Bronchial smooth muscle cell (primary cell): ENCODE data around the gene HPX. TPM values are rescaled to one million over a fixed set of nuclear protein-coding genes. Genes with fewer than 3 reads are reported as not detected.

ENCODE experiments used
- total RNA-seq: library from RNA; depleted of rRNA; stranded (reverse); fragments of >200 nt; gene quantifications from 2 replicates; pipeline ENCODE4 v1.2.1, GENCODE V29; 2014

HPX gene, protein sequence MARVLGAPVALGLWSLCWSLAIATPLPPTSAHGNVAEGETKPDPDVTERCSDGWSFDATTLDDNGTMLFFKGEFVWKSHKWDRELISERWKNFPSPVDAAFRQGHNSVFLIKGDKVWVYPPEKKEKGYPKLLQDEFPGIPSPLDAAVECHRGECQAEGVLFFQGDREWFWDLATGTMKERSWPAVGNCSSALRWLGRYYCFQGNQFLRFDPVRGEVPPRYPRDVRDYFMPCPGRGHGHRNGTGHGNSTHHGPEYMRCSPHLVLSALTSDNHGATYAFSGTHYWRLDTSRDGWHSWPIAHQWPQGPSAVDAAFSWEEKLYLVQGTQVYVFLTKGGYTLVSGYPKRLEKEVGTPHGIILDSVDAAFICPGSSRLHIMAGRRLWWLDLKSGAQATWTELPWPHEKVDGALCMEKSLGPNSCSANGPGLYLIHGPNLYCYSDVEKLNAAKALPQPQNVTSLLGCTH
- total RNA-seq, result 0.63 and 0.77 TPM in 2 replicates

GRCh38 chr11:6440906-6441358 lies at the start of gene HPX:
Gene HPX, minus strand, starts transcription at chr11:6440987. Its CDS starts 24 bp downstream, at chr11:6440963.

GRCh38 chr11:6481012-6481923 lies 40.5 kb upstream of the HPX start, which contains the start of the genes ARFIP2 and TIMM10B:
Gene ARFIP2, minus strand, starts transcription at chr11:6481331. Its CDS starts 910 bp downstream, at chr11:6480421.
Gene TIMM10B, plus strand, starts transcription at chr11:6481501. Its CDS starts 16 bp downstream, at chr11:6481517.

GRCh38 chr11:6473451-6474412 lies 32.9 kb upstream of the HPX start, which contains the start of gene TRIM3:
Gene TRIM3, minus strand, starts transcription at chr11:6473941. Its CDS starts 8,246 bp downstream, at chr11:6465695.

DNA sequence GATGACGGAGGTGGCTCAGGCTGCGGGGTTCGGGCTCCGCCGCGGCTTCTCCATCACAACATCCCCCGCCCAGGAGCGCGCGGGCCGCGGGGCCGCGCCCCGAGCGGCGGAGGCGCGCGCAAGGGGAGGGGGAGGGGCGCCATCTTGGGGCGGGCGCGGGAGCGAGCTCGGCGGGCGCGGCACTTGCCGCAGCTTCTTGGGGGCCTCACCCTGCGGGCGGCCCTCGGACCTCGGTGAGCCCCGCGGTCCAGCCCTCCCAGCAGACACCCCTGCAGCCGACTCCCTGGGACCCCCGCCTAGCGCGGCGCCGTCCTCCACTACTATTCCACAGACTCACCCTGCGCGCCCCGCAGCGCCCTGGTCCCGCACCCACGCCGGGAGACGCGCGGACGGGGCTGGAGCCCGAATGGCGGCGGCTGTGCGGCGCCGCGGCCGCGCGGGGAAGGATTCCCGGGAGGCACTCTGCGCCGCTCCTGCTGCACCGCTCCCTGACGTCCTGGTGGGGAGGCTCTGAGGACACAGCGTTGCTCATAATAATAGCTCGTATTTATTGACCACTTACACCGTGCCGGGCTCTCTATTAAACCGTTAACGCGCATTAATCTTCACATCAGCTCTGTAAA lies 21.7 kb downstream of the HPX start, which contains the start of gene APBB1:
Gene APBB1, minus strand, starts transcription at position 86 of the 623 bp plus-strand sequence. CDS start 7,747 bp downstream, outside the sequence.

GRCh38 chr11:6389905-6390717 lies 50.7 kb downstream of the HPX start, which contains the start of gene SMPD1:
Gene SMPD1, plus strand, starts transcription at chr11:6390474. Its CDS starts 125 bp downstream, at chr11:6390599.

Other genes with a start within 250 kb of the HPX start
- gene OR52W1, start 241.8 kb downstream of the HPX start, total RNA-seq, result not detected in 2 replicates
- not detected in 2 replicates for gene C11orf42, start 235.4 kb downstream of the HPX start, total RNA-seq
- gene FHIP1B, start 206.4 kb downstream of the HPX start, total RNA-seq, result 6.0 and 6.3 TPM in 2 replicates
- gene CNGA4, start 201.9 kb downstream of the HPX start, total RNA-seq, result 0.09 and 0.16 TPM in 2 replicates
- gene CCKBR, start 181.1 kb downstream of the HPX start, total RNA-seq, result 0.09 TPM in 1 of 2 replicates, not detected in the other
- gene CAVIN3, start 120.5 kb downstream of the HPX start, total RNA-seq, result 133 and 181 TPM in 2 replicates
- gene SMPD1, start 50.5 kb downstream of the HPX start, total RNA-seq, result 40.0 and 41.3 TPM in 2 replicates
- 53.4 and 69.9 TPM in 2 replicates for gene APBB1, start 21.9 kb downstream of the HPX start, total RNA-seq
- 27.4 and 42.2 TPM in 2 replicates for gene TRIM3, start 33.0 kb upstream of the HPX start, total RNA-seq
- 40.8 and 48.5 TPM in 2 replicates for gene ARFIP2, start 40.3 kb upstream of the HPX start, total RNA-seq
- 30.8 and 31.7 TPM in 2 replicates for gene TIMM10B, start 40.5 kb upstream of the HPX start, total RNA-seq
- 6.1 and 6.4 TPM in 2 replicates for gene DNHD1, start 56.3 kb upstream of the HPX start, total RNA-seq
- 5.1 and 6.9 TPM in 2 replicates for gene RRP8, start 162.6 kb upstream of the HPX start, total RNA-seq
- gene ILK, start 162.8 kb upstream of the HPX start, total RNA-seq, result 137 and 176 TPM in 2 replicates
- 58.7 and 78.2 TPM in 2 replicates for gene TAF10, start 171.2 kb upstream of the HPX start, total RNA-seq
- gene TPP1, start 178.4 kb upstream of the HPX start, total RNA-seq, result 53.4 and 73.6 TPM in 2 replicates
- 13.7 and 28.4 TPM in 2 replicates for gene DCHS1, start 214.8 kb upstream of the HPX start, total RNA-seq
- gene MRPL17, start 242.4 kb upstream of the HPX start, total RNA-seq, result 42.8 and 57.2 TPM in 2 replicates